A549 treated with AZD2906 at 1 μM for 4 hours (cell line): ENCODE results near the gene ENKD1. TPM values are rescaled to one million over a fixed set of nuclear protein-coding genes. Genes with fewer than 3 reads are reported as not detected.

ENCODE experiments used
- total RNA-seq: library from RNA; stranded (reverse); fragments of 200-300 nt; extraction: Qiagen RNA extraction; gene quantifications from 5 replicates; pipeline ENCODE4 v1.2.3, GENCODE V29; 2022

The ENKD1 gene, protein sequence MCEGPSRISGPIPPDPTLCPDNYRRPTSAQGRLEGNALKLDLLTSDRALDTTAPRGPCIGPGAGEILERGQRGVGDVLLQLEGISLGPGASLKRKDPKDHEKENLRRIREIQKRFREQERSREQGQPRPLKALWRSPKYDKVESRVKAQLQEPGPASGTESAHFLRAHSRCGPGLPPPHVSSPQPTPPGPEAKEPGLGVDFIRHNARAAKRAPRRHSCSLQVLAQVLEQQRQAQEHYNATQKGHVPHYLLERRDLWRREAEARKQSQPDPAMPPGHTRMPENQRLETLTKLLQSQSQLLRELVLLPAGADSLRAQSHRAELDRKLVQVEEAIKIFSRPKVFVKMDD
- 5.7 to 12.3 TPM (median 10.1 TPM) in 5 replicates for total RNA-seq

DNA sequence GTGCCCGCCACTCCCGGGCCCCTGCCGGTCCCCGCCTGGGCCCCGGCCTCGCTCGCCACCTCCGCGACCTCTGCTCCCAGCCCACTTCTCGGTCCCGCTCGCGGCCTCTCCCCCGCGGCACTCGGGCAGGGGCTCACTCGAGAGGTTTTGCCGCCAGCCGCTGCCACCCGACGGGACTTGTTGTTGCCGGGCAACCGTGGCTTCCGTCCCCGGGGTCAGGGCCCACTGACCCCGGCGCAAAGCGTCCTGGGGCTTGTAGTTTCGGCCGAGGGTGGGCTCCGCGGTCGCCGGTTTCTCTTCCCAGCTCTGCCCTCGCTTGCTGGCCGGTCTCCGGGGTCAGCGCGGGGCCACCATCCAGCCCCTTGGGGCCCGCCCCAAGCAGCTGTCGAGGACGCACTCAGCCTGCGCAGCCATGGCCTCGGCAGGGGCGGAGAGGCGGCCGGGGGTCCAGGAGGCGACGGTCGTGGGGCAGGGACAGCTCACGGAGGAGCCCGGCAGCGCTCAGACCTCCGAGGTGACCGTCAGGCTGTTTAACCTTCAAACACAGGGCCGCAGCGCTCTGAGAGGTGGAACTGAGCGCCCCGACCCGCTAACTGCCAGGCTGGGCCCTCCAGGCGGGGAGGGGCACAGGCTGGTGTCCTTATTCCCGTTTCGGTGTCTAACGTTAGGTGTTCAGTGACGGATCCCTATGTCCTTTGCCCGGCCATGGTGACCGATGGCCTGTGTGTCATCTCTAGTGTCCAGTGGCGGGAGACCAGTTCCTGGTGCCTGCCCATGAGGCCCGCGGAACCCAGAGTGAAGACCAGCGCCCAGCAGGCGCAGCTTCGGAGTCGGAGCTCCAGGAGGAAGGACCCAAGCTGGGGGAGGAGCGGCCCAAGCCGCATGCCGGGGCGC lies at the start of gene ENKD1, which contains the start of gene C16orf86:
Gene ENKD1 (minus strand): TSS at position 192 of the 894 bp plus-strand sequence. CDS start 308 bp downstream, outside the sequence.
Gene C16orf86 (plus strand): TSS at position 256 of the 894 bp plus-strand sequence. CDS start 157 bp downstream, at position 413.

DNA sequence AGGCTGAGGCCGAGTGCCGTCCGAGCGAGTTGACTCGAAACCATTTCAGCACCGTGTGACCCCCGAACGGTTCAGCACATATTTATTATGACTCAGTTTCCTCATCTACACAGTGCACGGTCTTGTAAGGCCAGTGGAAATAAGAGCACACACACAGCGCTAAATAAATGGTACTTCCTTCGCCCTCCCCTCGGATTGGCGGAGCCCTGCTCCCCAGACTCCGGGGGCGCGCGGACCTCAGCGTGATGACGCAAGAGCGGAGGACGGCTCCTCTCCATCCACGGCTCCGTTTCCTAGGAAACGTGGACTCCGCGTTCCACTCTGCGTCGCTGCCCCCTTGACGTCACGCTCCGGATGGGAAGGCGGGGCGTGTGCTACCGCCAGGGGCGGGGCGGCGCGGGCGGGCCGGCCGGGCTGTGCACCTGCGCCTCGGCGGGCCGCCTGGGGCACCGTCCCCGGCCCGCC lies 6.0 kb downstream of the ENKD1 start, which contains the start of gene PARD6A:
Gene PARD6A (plus strand): TSS at position 397 of the 465 bp plus-strand sequence. CDS start 79 bp downstream, outside the sequence.

DNA sequence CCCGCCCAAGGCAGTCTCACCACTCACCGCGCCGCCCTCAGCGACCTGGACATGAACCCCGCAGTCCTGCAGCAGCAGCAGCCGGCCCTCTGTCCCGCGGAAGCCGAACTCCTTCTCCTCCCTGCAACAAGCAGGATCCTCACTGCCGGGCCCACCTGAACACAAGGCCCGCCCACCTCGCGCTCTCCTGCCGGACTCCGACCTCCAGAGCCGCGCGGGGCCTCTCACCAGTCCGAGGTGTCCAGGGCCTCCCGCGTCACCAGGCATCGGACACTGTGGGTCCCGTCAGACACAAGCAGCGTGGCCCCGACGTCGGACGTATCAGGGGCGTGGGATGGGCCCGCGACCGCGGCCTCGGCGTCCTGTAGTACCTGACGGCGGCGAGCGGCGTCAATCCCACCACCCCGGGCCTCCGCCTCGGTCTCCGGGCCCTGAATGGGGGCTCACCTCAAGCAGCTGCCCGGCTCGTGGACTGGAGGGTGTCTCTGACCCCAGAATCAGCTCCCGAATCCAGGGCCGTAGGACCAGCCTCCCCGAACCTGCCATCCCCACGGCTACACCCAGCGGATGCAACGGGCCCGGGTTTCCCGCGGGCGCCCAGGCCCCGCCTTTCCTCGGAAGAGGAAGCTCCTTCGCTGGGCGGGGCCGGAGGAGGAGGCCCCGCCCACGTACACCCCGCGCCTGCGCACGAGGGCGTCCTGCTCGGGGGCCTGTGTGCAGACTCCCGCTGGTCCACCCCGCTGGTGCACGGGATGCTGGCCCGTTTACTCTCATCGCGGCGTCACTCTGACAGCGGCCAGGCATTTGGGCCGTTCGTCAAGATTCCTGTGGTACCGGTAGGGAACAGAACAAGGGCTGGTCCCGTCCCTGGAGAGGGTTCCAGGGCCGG lies 6.6 kb downstream of the ENKD1 start, which contains the start of gene ACD:
Gene ACD (minus strand): TSS at position 586 of the 889 bp plus-strand sequence. CDS start 40 bp downstream, at position 546.

Other genes with a start within 250 kb of the ENKD1 start
- gene HSD11B2, start 235.6 kb downstream of the ENKD1 start, total RNA-seq, result 2.1 to 2.7 TPM (median 2.1 TPM) in 5 replicates
- 106 to 121 TPM (median 117 TPM) in 5 replicates for gene ATP6V0D1, start 185.6 kb downstream of the ENKD1 start, total RNA-seq
- gene AGRP, start 183.2 kb downstream of the ENKD1 start, total RNA-seq, result 0.17 TPM in 1 of 5 replicates, not detected in the others
- gene RIPOR1, start 137.9 kb downstream of the ENKD1 start, total RNA-seq, result 38.1 to 46.7 TPM (median 43.1 TPM) in 5 replicates
- gene CTCF, start 104.2 kb downstream of the ENKD1 start, total RNA-seq, result 32.3 to 36.0 TPM (median 33.3 TPM) in 5 replicates
- gene CARMIL2, start 21.6 kb downstream of the ENKD1 start, total RNA-seq, result 1.2 to 3.1 TPM (median 2.6 TPM) in 5 replicates
- 31.5 to 38.9 TPM (median 36.7 TPM) in 5 replicates for gene ACD, start 6.5 kb downstream of the ENKD1 start, total RNA-seq
- 1.5 to 2.7 TPM (median 2.2 TPM) in 5 replicates for gene PARD6A, start 5.8 kb downstream of the ENKD1 start, total RNA-seq
- gene C16orf86, start 64 bp upstream of the ENKD1 start, total RNA-seq, result 0.08 to 0.15 TPM (median 0.12 TPM) in 4 of 5 replicates, not detected in the other
- gene GFOD2, start 52.6 kb upstream of the ENKD1 start, total RNA-seq, result 15.6 to 18.9 TPM (median 16.6 TPM) in 5 replicates
- 8.0 to 9.5 TPM (median 8.4 TPM) in 5 replicates for gene RANBP10, start 139.8 kb upstream of the ENKD1 start, total RNA-seq
- 0.21 to 0.63 TPM (median 0.44 TPM) in 5 replicates for gene TSNAXIP1, start 140.1 kb upstream of the ENKD1 start, total RNA-seq
- gene THAP11, start 175.6 kb upstream of the ENKD1 start, total RNA-seq, result 26.5 to 41.7 TPM (median 40.0 TPM) in 5 replicates
- gene NUTF2, start 180.2 kb upstream of the ENKD1 start, total RNA-seq, result 232 to 250 TPM (median 235 TPM) in 5 replicates
- gene CENPT, start 180.9 kb upstream of the ENKD1 start, total RNA-seq, result 21.8 to 28.3 TPM (median 26.3 TPM) in 5 replicates
- 47.8 to 62.7 TPM (median 58.0 TPM) in 5 replicates for gene EDC4, start 206.3 kb upstream of the ENKD1 start, total RNA-seq
- 0.15 to 0.24 TPM (median 0.20 TPM) in 4 of 5 replicates, not detected in the other for gene NRN1L, start 218.1 kb upstream of the ENKD1 start, total RNA-seq
- gene PSKH1, start 226.5 kb upstream of the ENKD1 start, total RNA-seq, result 13.8 to 18.3 TPM (median 16.6 TPM) in 5 replicates